H9 (cell line): ENCODE measurements around the gene SPEN. TPM values are rescaled to one million over a fixed set of nuclear protein-coding genes. Genes with fewer than 3 reads are reported as not detected.
A peak's percentile ranks its signal among the peaks of the same experiment; 100 is the strongest.

ENCODE experiments used
- DNase-seq: peaks from one replicate; pipeline ENCODE4 v3.0.0-alpha.2; 2017
- H2AFZ ChIP-seq: one replicate; pipeline ENCODE4 v1.6.1; 2013; ENCODE audit warnings: mild to moderate bottlenecking, low read length, control low read depth, moderate library complexity
- H2AK5ac ChIP-seq: 2 replicates; pipeline ENCODE4 v1.6.1; 2013; ENCODE audit warnings: low read length, control low read depth, mixed read lengths; ENCODE audit not compliant: insufficient read length
- H2BK120ac ChIP-seq: one replicate; pipeline ENCODE4 v1.6.1; 2013; ENCODE audit warnings: low read depth, mild to moderate bottlenecking, low read length, control low read depth, inconsistent platforms; ENCODE audit not compliant: poor library complexity, severe bottlenecking
- H2BK12ac ChIP-seq: 2 replicates; pipeline ENCODE4 v1.6.1; 2013; ENCODE audit warnings: low read length, control low read depth, mixed read lengths, low read depth; ENCODE audit not compliant: insufficient read length
- H2BK15ac ChIP-seq: 2 replicates; pipeline ENCODE4 v1.6.1; 2013; ENCODE audit warnings: low read depth, low read length, control low read depth
- H2BK20ac ChIP-seq: one replicate; pipeline ENCODE4 v1.6.1; 2013; ENCODE audit warnings: low read depth, mild to moderate bottlenecking, low read length, control low read depth, inconsistent platforms; ENCODE audit not compliant: poor library complexity, severe bottlenecking
- H2BK5ac ChIP-seq: 2 replicates; pipeline ENCODE4 v1.6.1; 2013; ENCODE audit warnings: low read length, control low read depth, mixed read lengths; ENCODE audit not compliant: insufficient read length
- H3K14ac ChIP-seq: 2 replicates; pipeline ENCODE4 v1.6.1; 2013; ENCODE audit warnings: low read length, control low read depth; ENCODE audit not compliant: insufficient read depth
- H3K18ac ChIP-seq: 2 replicates; pipeline ENCODE4 v1.6.1; 2013; ENCODE audit warnings: low read depth, mild to moderate bottlenecking, mixed read lengths, low read length, control low read depth; ENCODE audit not compliant: insufficient read length
- H3K23ac ChIP-seq: 2 replicates; pipeline ENCODE4 v1.6.1; 2013; ENCODE audit warnings: low read length, control low read depth, mixed read lengths, low read depth; ENCODE audit not compliant: insufficient read length
- H3K23me2 ChIP-seq: 2 replicates; pipeline ENCODE4 v1.6.1; 2013; ENCODE audit warnings: low read depth, mild to moderate bottlenecking, mixed read lengths, low read length, control low read depth; ENCODE audit not compliant: insufficient read length, poor library complexity, severe bottlenecking
- H3K27ac ChIP-seq: 2 replicates; pipeline ENCODE4 v1.5.1; 2013; ENCODE audit warnings: low read length, control low read depth, mixed read lengths, low read depth; ENCODE audit not compliant: insufficient read length
- H3K27me3 ChIP-seq: 2 replicates; pipeline ENCODE4 v1.6.1; 2013; ENCODE audit warnings: low read length, control low read depth, inconsistent platforms; ENCODE audit not compliant: insufficient read depth
- H3K4ac ChIP-seq: 2 replicates; pipeline ENCODE4 v1.6.1; 2013; ENCODE audit warnings: low read depth, mild to moderate bottlenecking, control low read depth, inconsistent platforms, low read length, moderate library complexity
- H3K4me1 ChIP-seq: 2 replicates; pipeline ENCODE4 v1.6.1; 2013; ENCODE audit warnings: low read length, control low read depth, inconsistent platforms; ENCODE audit not compliant: insufficient read depth
- H3K4me2 ChIP-seq: 2 replicates; pipeline ENCODE4 v1.6.1; 2013; ENCODE audit warnings: low read length, control low read depth, mixed read lengths; ENCODE audit not compliant: insufficient read length, insufficient read depth
- H3K56ac ChIP-seq: 2 replicates; pipeline ENCODE4 v1.6.1; 2013; ENCODE audit warnings: low read depth, mild to moderate bottlenecking, mixed read lengths, low read length, control low read depth; ENCODE audit not compliant: insufficient read length
- H3K79me1 ChIP-seq: 2 replicates; pipeline ENCODE4 v1.6.1; 2013; ENCODE audit warnings: low read depth, mild to moderate bottlenecking, moderate library complexity, low read length, control low read depth, inconsistent platforms; ENCODE audit not compliant: insufficient read depth, poor library complexity, severe bottlenecking
- H3K79me2 ChIP-seq: 2 replicates; pipeline ENCODE4 v1.6.1; 2013; ENCODE audit warnings: low read length, control low read depth, inconsistent platforms; ENCODE audit not compliant: insufficient read depth
- H3K9ac ChIP-seq: 2 replicates; pipeline ENCODE4 v1.6.1; 2013; ENCODE audit warnings: low read length, control low read depth, mixed read lengths; ENCODE audit not compliant: insufficient read length; ENCODE audit errors: extremely low read depth
- H3K9me3 ChIP-seq: one replicate; pipeline ENCODE4 v1.6.1; 2013; ENCODE audit warnings: low read depth, low read length, inconsistent platforms; ENCODE audit not compliant: control insufficient read depth
- H3T11ph ChIP-seq: one replicate; pipeline ENCODE4 v1.6.1; 2013; ENCODE audit warnings: mild to moderate bottlenecking, low read length, control low read depth, inconsistent platforms
- H4K20me1 ChIP-seq: one replicate; pipeline ENCODE4 v1.6.1; 2013; ENCODE audit not compliant: control insufficient read depth, insufficient read length, insufficient read depth
- H4K5ac ChIP-seq: 2 replicates; pipeline ENCODE4 v1.6.1; 2013; ENCODE audit warnings: low read depth, mild to moderate bottlenecking, mixed read lengths, low read length, control low read depth; ENCODE audit not compliant: insufficient read length
- H4K8ac ChIP-seq: replicated peaks from 2 replicates; pipeline ENCODE4 v1.6.1; 2013; ENCODE audit warnings: low read length, control low read depth, mixed read lengths, low read depth; ENCODE audit not compliant: insufficient read length
- H4K91ac ChIP-seq: 2 replicates; pipeline ENCODE4 v1.6.1; 2013; ENCODE audit warnings: low read depth, mild to moderate bottlenecking, moderate library complexity, mixed read lengths, low read length, control low read depth; ENCODE audit not compliant: insufficient read length
- H3K27ac Mint-ChIP-seq, 3 experiments: 2 replicates in 2 of 3; 3 replicates in 1 of 3; pipeline ENCODE4 v1.8.0; 2020 to 2021; ENCODE audit warnings: mixed read lengths in 3 of 3, mild to moderate bottlenecking in 1 of 3, moderate library complexity in 1 of 3
- H3K27me3 Mint-ChIP-seq: 2 replicates; pipeline ENCODE4 v1.8.0; 2021; ENCODE audit warnings: low read depth, mild to moderate bottlenecking, moderate library complexity, mixed read lengths
- H3K36me3 Mint-ChIP-seq, 3 experiments: 2 replicates in 2 of 3; 3 replicates in 1 of 3; pipeline ENCODE4 v1.8.0; 2020 to 2021; ENCODE audit warnings: low read depth in 3 of 3, mixed read lengths in 3 of 3; ENCODE audit not compliant: insufficient read depth in 1 of 3
- H3K4me1 Mint-ChIP-seq, 2 experiments: 2 replicates each; pipeline ENCODE4 v1.8.0; 2020; ENCODE audit warnings: mixed read lengths in 2 of 2
- H3K4me3 Mint-ChIP-seq, 2 experiments: 2 replicates in 1 of 2; 3 replicates in 1 of 2; pipeline ENCODE4 v1.8.0; 2020 to 2021; ENCODE audit warnings: mild to moderate bottlenecking in 2 of 2, mixed read lengths in 2 of 2, moderate library complexity in 1 of 2
- H3K9me3 Mint-ChIP-seq, 2 experiments: 2 replicates in 1 of 2; 3 replicates in 1 of 2; pipeline ENCODE4 v1.8.0; 2020; ENCODE audit warnings: mild to moderate bottlenecking in 2 of 2, mixed read lengths in 2 of 2, moderate library complexity in 1 of 2
- CTCF ChIP-seq: fragments of 200-600 bp; sonication (generic); conservative IDR thresholded peaks from 3 replicates; pipeline ENCODE4 v1.8.0; 2021; ENCODE audit warnings: antibody characterized with exemption, mild to moderate bottlenecking
- WGBS: extraction: QIAGEN DNeasy Blood & Tissue Kit; methylation state at CpG from one replicate; pipeline ENCODE4 v1.1.7; 2013; ENCODE audit warnings: missing lambda C conversion rate, low lambda C conversion rate, mixed read lengths; ENCODE audit not compliant: insufficient read length; ENCODE audit errors: extremely low coverage; 5-methylcytosine and 5-hydroxymethylcytosine counted together
- total RNA-seq: library from RNA; stranded (reverse); gene quantifications from 2 replicates; pipeline ENCODE4 v1.2.1, GENCODE V29; 2021

The SPEN gene
- total RNA-seq, 1 experiment from 2014 or later: 59.6 TPM

GRCh38 chr1:15961492-15961891, 114.0 kb downstream of the SPEN start:
- Histone ChIP-seq H4K8ac (no peak overlapping the region), H3K18ac (no peak overlapping the region), H3K23ac (no peak overlapping the region), H4K20me1 (no peaks in the 10 kb centered on the region), H4K91ac (no peak overlapping the region), H2BK20ac (no peak overlapping the region), H2BK120ac (no peak overlapping the region), H2BK15ac (no peak overlapping the region), H2BK12ac (no peak overlapping the region), H3K4ac (no peak overlapping the region), H3K14ac (no peak overlapping the region), H3K79me2 (no peaks in the 10 kb centered on the region), H2BK5ac (no peak overlapping the region), H3K56ac (no peak overlapping the region), H3K79me1 (no peaks in the 10 kb centered on the region), H2AK5ac (no peak overlapping the region), H3T11ph (no peak overlapping the region), H3K27me3 (no peaks in the 10 kb centered on the region), H3K4me1 (peaks cover 3% of the 10 kb centered on the region; the same call in 1 of the 2 replicates), H3K9ac (no peak overlapping the region), H2AFZ (no peak overlapping the region), H3K27ac (no peak overlapping the region), H3K23me2 (no peaks in the 10 kb centered on the region), H3K4me2 (no peak overlapping the region), H4K5ac (no peak overlapping the region), H3K9me3 (no peaks in the 10 kb centered on the region)
- Mint-ChIP-seq H3K9me3 (no peaks in the 10 kb centered on the region), H3K4me1 (peaks cover 32% of the 10 kb centered on the region in 2 experiments), H3K36me3 (no peaks in the 10 kb centered on the region), H3K4me3 (peak overlapping the region; percentile 22 to 63; a peak in 4 of 5 replicates), H3K27ac (no peak overlapping the region), H3K27me3 (peaks cover 33% of the 10 kb centered on the region)
- DNase-seq: no peak
- WGBS: no CpG with 5 or more reads among the region's 11 CpGs
- no peak for TF ChIP-seq CTCF
